Skeletal muscle satellite cell (primary cell): Measurements from ENCODE around the gene LMF1.
A peak's percentile ranks its signal among the peaks of the same experiment; 100 is the strongest.

ENCODE experiments used
- H3K27me3 ChIP-seq: 2 replicates; pipeline ENCODE4 v1.7.0; 2013; ENCODE audit warnings: low read length; ENCODE audit not compliant: control insufficient read depth, insufficient read depth
- H3K36me3 ChIP-seq: 2 replicates; pipeline ENCODE4 v1.7.0; 2013; ENCODE audit warnings: mild to moderate bottlenecking, control low read depth, low read length; ENCODE audit not compliant: insufficient read depth
- H3K4me1 ChIP-seq: 2 replicates; pipeline ENCODE4 v1.7.0; 2013; ENCODE audit warnings: low read length; ENCODE audit not compliant: control insufficient read depth, insufficient read depth
- H3K4me2 ChIP-seq: 2 replicates; pipeline ENCODE4 v1.7.0; 2013; ENCODE audit warnings: mild to moderate bottlenecking, low read length
- H3K4me3 ChIP-seq: 2 replicates; pipeline ENCODE4 v1.7.0; 2013; ENCODE audit warnings: low read length
- H3K9ac ChIP-seq: 2 replicates; pipeline ENCODE4 v1.7.0; 2013; ENCODE audit warnings: mild to moderate bottlenecking, low read depth, low read length, moderate library complexity
- H3K9me3 ChIP-seq: replicated peaks from 2 replicates; pipeline ENCODE4 v1.7.0; 2013; ENCODE audit warnings: mild to moderate bottlenecking, control low read depth, low read length

LMF1 gene

GRCh38 chr16:819336-820043 is 151.3 kb downstream of the LMF1 start:
- no peaks in the 10 kb centered on the region for H3K36me3 ChIP-seq
- peaks cover 39% of the 10 kb centered on the region for H3K27me3 ChIP-seq
- H3K4me2 ChIP-seq, result no peak overlapping the region
- no peaks in the 10 kb centered on the region for H3K9me3 ChIP-seq
- H3K4me3 ChIP-seq, result no peak overlapping the region
- H3K4me1 ChIP-seq, result peaks cover 11% of the 10 kb centered on the region
- no peak overlapping the region for H3K9ac ChIP-seq

- peaks cover 19% of the 10 kb centered on the region for H3K4me1 ChIP-seq
- no peak overlapping the region for H3K9ac ChIP-seq
- H3K36me3 ChIP-seq, result no peaks in the 10 kb centered on the region
- no peak overlapping the region for H3K4me2 ChIP-seq
- H3K9me3 ChIP-seq, result no peaks in the 10 kb centered on the region
- peaks cover 35% of the 10 kb centered on the region for H3K27me3 ChIP-seq
- no peak overlapping the region for H3K4me3 ChIP-seq
Observed at GRCh38 chr16:818592-818991, 152.2 kb downstream of the LMF1 start.

- Histone ChIP-seq H3K27me3 (peaks cover 33% of the 10 kb centered on the region), H3K4me1 (peaks cover 24% of the 10 kb centered on the region), H3K4me2 (no peak overlapping the region), H3K4me3 (no peak overlapping the region), H3K9me3 (no peaks in the 10 kb centered on the region), H3K9ac (no peak overlapping the region), H3K36me3 (no peaks in the 10 kb centered on the region)
Observed at GRCh38 chr16:818132-818531, 152.7 kb downstream of the LMF1 start.

- Histone ChIP-seq H3K36me3 (no peaks in the 10 kb centered on the region), H3K4me3 (no peak overlapping the region), H3K4me2 (no peak overlapping the region), H3K27me3 (peaks cover 31% of the 10 kb centered on the region), H3K9ac (no peak overlapping the region), H3K9me3 (no peaks in the 10 kb centered on the region), H3K4me1 (peaks cover 25% of the 10 kb centered on the region)
Observed at GRCh38 chr16:817001-817906, 153.5 kb downstream of the LMF1 start.

- Histone ChIP-seq H3K27me3 (peaks cover 28% of the 10 kb centered on the region), H3K4me1 (peaks cover 25% of the 10 kb centered on the region), H3K36me3 (no peaks in the 10 kb centered on the region)
Observed at GRCh38 chr16:815861-816260, 154.9 kb downstream of the LMF1 start.

GRCh38 chr16:814974-815373 is 155.8 kb downstream of the LMF1 start:
- H3K4me1 ChIP-seq, result peaks cover 25% of the 10 kb centered on the region
- H3K27me3 ChIP-seq, result peaks cover 27% of the 10 kb centered on the region
- H3K4me3 ChIP-seq, result no peak overlapping the region

More at GRCh38 chr16:815861-816260, 154.9 kb downstream of the LMF1 start:
- H3K4me2 ChIP-seq, result no peak overlapping the region
- H3K9me3 ChIP-seq, result no peaks in the 10 kb centered on the region
- no peak overlapping the region for H3K4me3 ChIP-seq
- H3K9ac ChIP-seq, result no peak overlapping the region

GRCh38 chr16:813916-814412 is 156.8 kb downstream of the LMF1 start:
- Histone ChIP-seq H3K9me3 (no peaks in the 10 kb centered on the region), H3K4me1 (peaks cover 25% of the 10 kb centered on the region), H3K4me2 (peak overlapping the region; percentile 71), H3K4me3 (peak overlapping the region; percentile 56), H3K36me3 (no peaks in the 10 kb centered on the region), H3K9ac (no peak overlapping the region), H3K27me3 (peaks cover 20% of the 10 kb centered on the region)

More at GRCh38 chr16:814974-815373, 155.8 kb downstream of the LMF1 start:
- no peak overlapping the region for H3K9ac ChIP-seq
- H3K4me2 ChIP-seq, result no peak overlapping the region
- H3K36me3 ChIP-seq, result no peaks in the 10 kb centered on the region
- H3K9me3 ChIP-seq, result no peaks in the 10 kb centered on the region

GRCh38 chr16:813204-813915 is 157.4 kb downstream of the LMF1 start:
- H3K27me3 ChIP-seq, result peaks cover 16% of the 10 kb centered on the region
- peak overlapping the region; percentile 71 for H3K4me2 ChIP-seq
- H3K4me3 ChIP-seq, result peak overlapping the region; percentile 56
- H3K4me1 ChIP-seq, result peaks cover 28% of the 10 kb centered on the region
- no peaks in the 10 kb centered on the region for H3K36me3 ChIP-seq
- H3K9me3 ChIP-seq, result no peaks in the 10 kb centered on the region
- H3K9ac ChIP-seq, result peak overlapping the region; percentile 52

GRCh38 chr16:808085-808386 is 162.7 kb downstream of the LMF1 start:
- Histone ChIP-seq H3K9ac (peak overlapping the region; percentile 63), H3K36me3 (no peaks in the 10 kb centered on the region), H3K9me3 (no peaks in the 10 kb centered on the region), H3K27me3 (peaks cover 10% of the 10 kb centered on the region), H3K4me3 (peak overlapping the region; percentile 75), H3K4me2 (peak overlapping the region; percentile 89), H3K4me1 (peaks cover 4% of the 10 kb centered on the region)

GRCh38 chr16:807347-808084 is 163.3 kb downstream of the LMF1 start:
- Histone ChIP-seq H3K4me3 (peak overlapping the region; percentile 75), H3K9me3 (no peaks in the 10 kb centered on the region), H3K36me3 (no peaks in the 10 kb centered on the region), H3K4me1 (peaks cover 4% of the 10 kb centered on the region), H3K27me3 (peaks cover 16% of the 10 kb centered on the region), H3K4me2 (peak overlapping the region; percentile 92), H3K9ac (peak overlapping the region; percentile 94)

GRCh38 chr16:805474-805873 is 165.3 kb downstream of the LMF1 start:
- no peak overlapping the region for H3K4me2 ChIP-seq
- peaks cover 36% of the 10 kb centered on the region for H3K27me3 ChIP-seq
- no peaks in the 10 kb centered on the region for H3K36me3 ChIP-seq
- H3K4me1 ChIP-seq, result peaks cover 4% of the 10 kb centered on the region
- H3K9ac ChIP-seq, result no peak overlapping the region
- no peaks in the 10 kb centered on the region for H3K9me3 ChIP-seq
- H3K4me3 ChIP-seq, result no peak overlapping the region
